Activated T-helper 17 cell treated with anti-CD3 and anti-CD28 coated beads, Interleukin-2, amount 50 U/mL, for 72 hours (primary cell): ENCODE data around the gene TNS4. TPM values are rescaled to one million over a fixed set of nuclear protein-coding genes. Genes with fewer than 3 reads are reported as not detected.

Experiments used
- ATAC-seq: fragments of 150-1000 bp; cut with Tn5 transposase; replicated peaks from 2 replicates; pipeline ENCODE4 v1.10.0; 2021; ENCODE audit warnings: mild to moderate bottlenecking, moderate library complexity
- H3K27ac Mint-ChIP-seq: one replicate; pipeline ENCODE4 v1.8.0; 2022; ENCODE audit warnings: mixed read lengths
- H3K27me3 Mint-ChIP-seq: one replicate; pipeline ENCODE4 v1.8.0; 2022; ENCODE audit warnings: mixed read lengths
- H3K36me3 Mint-ChIP-seq: one replicate; pipeline ENCODE4 v1.8.0; 2022; ENCODE audit warnings: low read depth, mild to moderate bottlenecking, mixed read lengths
- H3K4me1 Mint-ChIP-seq: one replicate; pipeline ENCODE4 v1.8.0; 2022; ENCODE audit warnings: mixed read lengths
- H3K4me3 Mint-ChIP-seq: one replicate; pipeline ENCODE4 v1.8.0; 2022; ENCODE audit warnings: mild to moderate bottlenecking, mixed read lengths
- H3K9me3 Mint-ChIP-seq: one replicate; pipeline ENCODE4 v1.8.0; 2022; ENCODE audit warnings: mixed read lengths
- total RNA-seq, 2 donors: library from RNA; stranded (reverse); gene quantifications; one replicate each; pipeline ENCODE4 v1.2.3, GENCODE V29; 2022

TNS4 gene
- total RNA-seq, 2 donors from 2014 or later: 8.8 to 19.8 TPM

- Mint-ChIP-seq H3K36me3 (peaks cover 18% of the 10 kb centered on the region), H3K4me3 (peak overlapping the region; percentile 70), H3K9me3 (no peaks in the 10 kb centered on the region), H3K4me1 (peaks cover 20% of the 10 kb centered on the region), H3K27ac (peak overlapping the region; percentile 75), H3K27me3 (no peaks in the 10 kb centered on the region)
- no peak for ATAC-seq
Measured at GRCh38 chr17:40445751-40446468, 55.5 kb downstream of the TNS4 start.

DNA sequence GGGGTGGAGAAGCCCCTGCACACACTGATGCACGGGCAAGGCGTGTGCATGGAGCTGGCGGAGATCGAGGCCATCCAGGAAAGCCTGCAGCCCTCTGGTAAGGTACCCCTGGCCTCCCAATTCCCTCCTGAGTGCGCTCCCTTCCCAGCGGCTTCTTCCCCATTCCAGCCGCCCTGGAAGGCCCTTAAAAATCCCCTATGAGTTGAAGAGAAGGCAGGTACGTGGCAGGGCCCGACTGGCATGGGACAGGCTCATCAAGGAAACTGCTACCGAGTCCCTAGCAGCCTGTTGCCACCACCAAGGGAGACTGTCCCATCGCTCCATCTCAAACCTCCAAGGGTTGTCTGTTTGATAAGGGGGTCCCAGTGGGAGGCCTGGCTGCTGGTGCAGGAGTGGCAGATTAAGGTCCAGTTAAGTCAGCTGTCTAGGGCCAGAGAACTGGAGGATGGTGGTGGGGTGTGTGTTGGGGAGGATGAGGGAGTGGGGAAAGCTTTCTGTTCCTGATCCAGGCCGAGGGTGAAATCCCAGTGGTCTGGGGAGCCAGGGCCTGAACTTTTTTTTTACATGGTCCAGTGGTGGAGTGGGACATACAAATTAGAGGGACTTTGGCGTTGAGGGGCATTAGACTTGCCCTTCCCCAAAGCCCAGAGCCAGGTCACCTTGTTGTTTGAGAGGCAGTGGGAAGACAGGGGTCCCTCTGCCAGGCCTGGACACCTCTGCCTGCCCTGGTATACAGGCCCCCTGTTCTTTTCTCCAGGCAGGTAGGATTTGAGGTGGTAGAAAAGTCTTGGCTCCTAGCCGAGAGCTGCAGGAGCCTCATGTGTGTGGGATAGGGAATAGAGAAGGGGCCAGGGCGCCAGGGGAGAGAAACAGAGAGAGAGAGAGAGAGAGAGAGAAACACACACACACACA lies 57.2 kb downstream of the TNS4 start:
- H3K36me3 Mint-ChIP-seq: peaks cover 18% of the 10 kb centered on the region
- peak; percentile 9 for ATAC-seq
- no peaks in the 10 kb centered on the region for H3K9me3 Mint-ChIP-seq
- H3K4me1 Mint-ChIP-seq: peaks cover 20% of the 10 kb centered on the region
- H3K27me3 Mint-ChIP-seq: no peaks in the 10 kb centered on the region
- H3K4me3 Mint-ChIP-seq: peak overlapping the region; percentile 70
- H3K27ac Mint-ChIP-seq: peak overlapping the region; percentile 75

DNA sequence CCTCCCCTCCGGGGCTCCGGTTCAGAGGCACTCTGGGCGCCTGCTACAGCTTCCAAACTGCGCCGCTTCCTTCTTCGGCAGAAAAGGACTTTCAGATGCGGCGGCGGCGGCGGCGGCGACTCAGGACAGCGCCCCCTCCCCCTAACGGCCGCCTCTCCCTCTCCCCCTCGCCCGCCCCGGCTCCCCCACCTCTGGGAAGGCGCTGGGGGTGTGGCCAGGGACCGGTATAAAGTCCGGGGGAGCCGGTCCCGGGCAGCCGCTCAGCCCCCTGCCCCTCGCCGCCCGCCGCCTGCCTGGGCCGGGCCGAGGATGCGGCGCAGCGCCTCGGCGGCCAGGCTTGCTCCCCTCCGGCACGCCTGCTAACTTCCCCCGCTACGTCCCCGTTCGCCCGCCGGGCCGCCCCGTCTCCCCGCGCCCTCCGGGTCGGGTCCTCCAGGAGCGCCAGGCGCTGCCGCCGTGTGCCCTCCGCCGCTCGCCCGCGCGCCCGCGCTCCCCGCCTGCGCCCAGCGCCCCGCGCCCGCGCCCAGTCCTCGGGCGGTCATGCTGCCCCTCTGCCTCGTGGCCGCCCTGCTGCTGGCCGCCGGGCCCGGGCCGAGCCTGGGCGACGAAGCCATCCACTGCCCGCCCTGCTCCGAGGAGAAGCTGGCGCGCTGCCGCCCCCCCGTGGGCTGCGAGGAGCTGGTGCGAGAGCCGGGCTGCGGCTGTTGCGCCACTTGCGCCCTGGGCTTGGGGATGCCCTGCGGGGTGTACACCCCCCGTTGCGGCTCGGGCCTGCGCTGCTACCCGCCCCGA lies 58.0 kb downstream of the TNS4 start, which contains the start of gene IGFBP4:
Gene IGFBP4 (plus strand): TSS at position 255 of the 792 bp plus-strand sequence. CDS start 286 bp downstream, at position 541.
- H3K27me3 Mint-ChIP-seq: no peaks in the 10 kb centered on the region
- H3K4me1 Mint-ChIP-seq: peaks cover 20% of the 10 kb centered on the region
- H3K27ac Mint-ChIP-seq: peak within 1 kb of the TSS; percentile 75
- H3K36me3 Mint-ChIP-seq: peaks cover 18% of the 10 kb centered on the region
- H3K9me3 Mint-ChIP-seq: no peaks in the 10 kb centered on the region
- H3K4me3 Mint-ChIP-seq: peak within 1 kb of the TSS; percentile 70
- ATAC-seq: peak; percentile 64

DNA sequence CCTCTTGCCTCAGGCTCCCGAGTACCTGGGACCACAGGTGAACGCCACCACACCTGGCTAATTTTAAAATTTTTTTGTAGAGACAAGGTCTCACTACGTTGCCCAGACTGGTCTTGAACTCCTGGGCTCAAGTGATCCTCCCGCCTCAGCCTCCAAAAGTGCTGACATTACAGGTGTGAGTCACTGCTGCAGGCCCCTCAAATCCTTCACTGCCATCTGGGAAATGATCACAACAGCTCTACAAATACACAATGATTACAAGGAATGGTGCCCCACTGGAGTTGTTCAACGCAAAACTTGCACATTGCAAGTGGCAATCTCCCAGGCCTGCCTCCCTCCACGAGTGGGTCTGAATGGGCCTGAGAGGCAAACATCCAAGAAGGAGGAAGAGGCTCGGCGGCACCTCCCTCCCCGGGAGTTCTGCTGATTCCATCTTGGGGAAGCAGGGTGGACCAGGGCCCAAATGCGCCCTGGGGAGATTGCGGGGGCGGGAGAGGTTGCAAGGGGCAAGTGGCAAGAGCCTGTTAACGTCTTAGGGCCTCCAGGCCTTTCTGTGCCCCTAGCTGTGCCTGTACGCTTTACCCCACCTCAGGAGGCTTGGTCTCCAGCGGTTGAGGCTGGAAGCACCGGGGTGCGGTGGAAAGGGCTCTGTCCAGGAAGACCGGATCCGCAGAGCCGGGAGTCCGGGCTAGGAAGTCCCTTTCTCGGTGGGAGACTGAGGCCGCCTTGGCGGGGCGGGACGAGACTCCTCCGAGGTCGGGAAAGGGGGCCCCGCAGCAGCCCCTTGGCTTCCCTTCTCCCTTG lies 58.8 kb downstream of the TNS4 start:
- no peaks in the 10 kb centered on the region for H3K27me3 Mint-ChIP-seq
- H3K4me3 Mint-ChIP-seq: peak overlapping the region; percentile 32
- peaks cover 16% of the 10 kb centered on the region for H3K4me1 Mint-ChIP-seq
- ATAC-seq: no peak
- no peaks in the 10 kb centered on the region for H3K9me3 Mint-ChIP-seq
- H3K36me3 Mint-ChIP-seq: peaks cover 15% of the 10 kb centered on the region
- no peak overlapping the region for H3K27ac Mint-ChIP-seq

DNA sequence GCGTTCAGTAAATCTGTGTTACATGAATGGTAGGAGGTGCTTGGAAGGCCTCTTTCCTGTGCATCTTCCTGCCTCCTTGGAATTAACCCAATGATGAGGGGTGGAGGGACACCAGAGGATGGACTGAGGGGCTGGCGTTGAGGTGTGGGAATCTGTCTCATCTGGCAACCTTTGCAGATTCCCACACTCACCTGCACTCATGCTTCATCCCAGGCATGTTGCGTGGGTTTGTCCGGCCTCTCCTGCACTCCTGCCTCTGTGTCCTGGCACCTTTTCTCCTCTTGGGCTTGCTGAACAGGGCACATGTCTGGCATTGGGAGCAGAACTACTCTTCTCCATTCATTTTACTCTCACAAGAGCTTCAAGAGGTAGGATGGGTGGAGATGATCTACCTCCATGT lies 61.3 kb downstream of the TNS4 start:
- H3K4me1 Mint-ChIP-seq: peaks cover 10% of the 10 kb centered on the region
- no peak for ATAC-seq

GRCh38 chr17:40437095-40437732 lies 64.2 kb downstream of the TNS4 start:
- H3K9me3 Mint-ChIP-seq: no peaks in the 10 kb centered on the region
- no peak overlapping the region for H3K27ac Mint-ChIP-seq
- H3K4me3 Mint-ChIP-seq: no peak overlapping the region
- no peak for ATAC-seq
- no peaks in the 10 kb centered on the region for H3K27me3 Mint-ChIP-seq
- no peaks in the 10 kb centered on the region for H3K36me3 Mint-ChIP-seq
- no peaks in the 10 kb centered on the region for H3K4me1 Mint-ChIP-seq

More for the DNA sequence above, 61.3 kb downstream of the TNS4 start:
- H3K27ac Mint-ChIP-seq: no peak overlapping the region
- H3K27me3 Mint-ChIP-seq: no peaks in the 10 kb centered on the region
- no peak overlapping the region for H3K4me3 Mint-ChIP-seq
- H3K9me3 Mint-ChIP-seq: no peaks in the 10 kb centered on the region
- peaks cover 11% of the 10 kb centered on the region for H3K36me3 Mint-ChIP-seq

DNA sequence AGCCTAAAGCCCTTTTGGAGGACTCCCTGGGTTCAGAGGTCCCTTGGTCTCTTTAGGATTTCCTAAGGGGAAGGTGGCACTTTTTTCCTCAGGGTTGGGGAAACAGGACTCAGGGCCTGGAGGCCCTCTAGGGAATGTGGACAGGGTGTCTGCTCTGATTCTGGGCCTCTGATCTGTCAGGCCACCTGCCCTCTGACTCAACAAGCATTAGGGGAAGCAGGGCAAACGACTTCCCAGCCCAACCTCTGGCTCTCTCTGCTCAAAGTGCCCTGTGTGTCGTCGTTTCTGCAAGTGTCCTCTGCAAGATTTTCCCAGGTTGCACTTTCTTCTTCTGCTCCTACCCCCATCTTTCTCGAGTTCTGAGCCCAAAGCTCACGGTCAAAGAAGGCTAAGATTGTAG lies 64.8 kb downstream of the TNS4 start:
- Mint-ChIP-seq H3K27ac (no peak overlapping the region), H3K4me1 (no peaks in the 10 kb centered on the region), H3K9me3 (no peaks in the 10 kb centered on the region), H3K4me3 (no peak overlapping the region), H3K36me3 (no peaks in the 10 kb centered on the region), H3K27me3 (no peaks in the 10 kb centered on the region)
- ATAC-seq: no peak

GRCh38 chr17:40433551-40434415 lies 67.6 kb downstream of the TNS4 start:
- no peaks in the 10 kb centered on the region for H3K9me3 Mint-ChIP-seq
- H3K4me3 Mint-ChIP-seq: no peak overlapping the region
- ATAC-seq: peak; percentile 45
- no peaks in the 10 kb centered on the region for H3K36me3 Mint-ChIP-seq
- H3K27me3 Mint-ChIP-seq: no peaks in the 10 kb centered on the region
- no peak overlapping the region for H3K27ac Mint-ChIP-seq
- no peaks in the 10 kb centered on the region for H3K4me1 Mint-ChIP-seq

DNA sequence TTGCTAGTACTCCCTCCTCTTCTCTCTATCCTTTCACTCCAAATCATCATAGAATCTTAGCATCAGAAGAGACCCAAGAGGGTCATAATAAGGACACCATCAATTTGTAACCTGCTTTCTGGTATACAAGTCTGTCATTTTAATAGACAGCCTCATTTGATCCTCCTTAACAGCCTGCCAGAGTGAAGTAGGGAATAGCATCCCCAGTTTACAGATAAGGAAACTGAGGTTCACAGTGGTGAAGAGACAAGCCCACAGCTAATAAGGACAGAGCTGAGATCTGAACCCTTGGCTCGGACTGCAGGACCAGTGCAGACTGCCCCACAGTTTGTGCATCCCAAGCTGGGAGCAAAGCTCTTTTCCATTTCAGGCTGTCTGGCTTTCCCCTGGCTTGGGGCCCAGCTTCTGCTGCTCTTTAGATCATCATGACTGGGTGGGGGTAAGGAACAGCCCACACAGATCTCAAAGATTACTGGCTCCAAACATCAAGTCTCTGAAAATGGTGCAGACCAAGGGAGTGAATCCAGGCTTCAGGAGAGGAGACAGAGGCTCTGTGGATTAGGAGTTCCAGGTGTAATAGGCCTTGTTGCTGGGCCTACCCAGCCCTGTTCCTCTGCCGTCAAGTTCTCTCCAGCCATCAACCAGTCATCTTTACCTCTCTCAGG lies 68.4 kb downstream of the TNS4 start:
- H3K36me3 Mint-ChIP-seq: no peaks in the 10 kb centered on the region
- H3K27me3 Mint-ChIP-seq: no peaks in the 10 kb centered on the region
- H3K4me3 Mint-ChIP-seq: no peak overlapping the region

DNA sequence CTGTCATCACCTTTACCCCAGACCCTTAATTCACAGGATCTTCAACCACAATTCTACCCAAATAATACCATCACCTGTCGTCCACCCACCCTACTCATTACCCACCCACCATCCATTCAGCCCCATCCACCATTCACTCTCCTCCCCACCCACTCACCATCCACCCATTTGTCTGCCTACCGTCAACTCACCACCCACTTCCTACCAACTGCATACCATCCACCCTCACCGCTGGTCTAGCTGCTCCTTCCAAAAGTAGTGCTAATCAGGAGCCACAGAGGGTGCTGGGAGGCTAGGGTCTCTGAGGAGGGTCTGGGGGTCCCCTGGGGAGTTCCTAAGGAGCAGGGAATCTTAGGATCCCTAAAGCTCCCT lies 70.2 kb downstream of the TNS4 start:
- Mint-ChIP-seq H3K4me3 (no peak overlapping the region), H3K4me1 (peaks cover 20% of the 10 kb centered on the region), H3K36me3 (no peaks in the 10 kb centered on the region), H3K27me3 (no peaks in the 10 kb centered on the region), H3K27ac (no peak overlapping the region), H3K9me3 (no peaks in the 10 kb centered on the region)
- ATAC-seq: no peak

More for the DNA sequence above, 68.4 kb downstream of the TNS4 start:
- Mint-ChIP-seq H3K4me1 (peaks cover 3% of the 10 kb centered on the region), H3K27ac (no peak overlapping the region), H3K9me3 (no peaks in the 10 kb centered on the region)
- ATAC-seq: no peak

- Mint-ChIP-seq H3K27ac (no peak overlapping the region), H3K4me3 (no peak overlapping the region), H3K9me3 (no peaks in the 10 kb centered on the region), H3K27me3 (no peaks in the 10 kb centered on the region), H3K4me1 (peaks cover 26% of the 10 kb centered on the region), H3K36me3 (no peaks in the 10 kb centered on the region)
- ATAC-seq: no peak
Measured at GRCh38 chr17:40430272-40431230, 70.9 kb downstream of the TNS4 start.
